Ovary (tissue), 9 donors: ENCODE results near the gene TYMS. TPM values are rescaled to one million over a fixed set of nuclear protein-coding genes. Genes with fewer than 3 reads are reported as not detected.

Experiments
- DNase-seq, 5 donors: peaks; one replicate each; pipeline ENCODE4 v3.0.0-alpha.2; 2019 to 2020
- H3K27ac ChIP-seq, 2 donors: fragments of 200-600 bp; one replicate each; pipeline versions ENCODE4 v1.5.1 to v1.8.0; 2019 to 2022
- H3K27me3 ChIP-seq: fragments of 200-600 bp; one replicate; pipeline ENCODE4 v1.8.0; 2022
- H3K36me3 ChIP-seq: fragments of 200-600 bp; sonication (generic); one replicate; pipeline ENCODE4 v1.5.1; 2019
- H3K4me1 ChIP-seq: one replicate; pipeline ENCODE4 v1.8.1; 2013; ENCODE audit warnings: mild to moderate bottlenecking, moderate library complexity; ENCODE audit not compliant: insufficient read depth
- H3K4me3 ChIP-seq: fragments of 200-600 bp; sonication (generic); one replicate; pipeline ENCODE4 v1.5.1; 2017
- H3K9me3 ChIP-seq, 2 donors: fragments of 200-600 bp in 1 of 2; sonication (generic) in 1 of 2; one replicate each; pipeline versions ENCODE4 v1.5.1 to v1.8.1; 2013 to 2019; ENCODE audit warnings: mild to moderate bottlenecking in 1 of 2, moderate library complexity in 1 of 2
- EP300 ChIP-seq: sonication (generic); formaldehyde crosslinking; IDR thresholded peaks from one replicate; pipeline ENCODE4 v1.6.1; 2017; ENCODE audit warnings: antibody characterized with exemption
- POLR2A ChIP-seq: fragments of 450-650 bp; IDR thresholded peaks from one replicate; pipeline ENCODE4 v1.6.1; 2017; ENCODE audit warnings: antibody characterized with exemption, mild to moderate bottlenecking, moderate library complexity
- WGBS, 3 donors: extraction: QIAGEN DNeasy Blood & Tissue Kit in 1 of 3; methylation state at CpG; one replicate each; pipeline versions ENCODE4 v1.1.5 to v1.1.7; 2013 to 2017; 5-methylcytosine and 5-hydroxymethylcytosine counted together
- intact Hi-C, 4 donors: fragments of 100-400 bp; cut with DNase I; formaldehyde crosslinking; loops; one replicate each; pipeline versions ENCODE4 v1.11.0 to v1.15.1; 2022 to 2023
- polyA plus RNA-seq, 2 donors: library from polyadenylated mRNA; stranded (reverse); fragments of 200-250 nt in 1 of 2; fragments of 350-450 nt in 1 of 2; fragmentation: Illumina TruSeq in 1 of 2; extraction: RNeasy Lipid Tissue Mini Kit (QIAGEN cat#74804) in 1 of 2; gene quantifications; one replicate each; pipeline ENCODE4 v1.2.3, GENCODE V29; 2013 to 2014
- total RNA-seq, 7 donors: library from RNA; depleted of rRNA in 2 of 7; stranded (reverse); fragments of >200 nt in 2 of 7; fragmentation: NEBNext Ultra II Directional in 3 of 7; extraction: Animal tissue kit (Norgen Biotek cat#: 25700) in 3 of 7; gene quantifications; one replicate each; pipeline versions ENCODE4 v1.1.0 to v1.2.4, GENCODE V29; 2016 to 2023
- TF ChIP-seq, protein P1 (sequence below), 3 donors: fragments of 450-650 bp in 2 of 3; fragments of 200-600 bp in 1 of 3; IDR thresholded peaks; one replicate each; pipeline versions ENCODE4 v1.5.1 to v1.8.0; 2016 to 2022; ENCODE audit warnings: antibody characterized with exemption in 3 of 3, mild to moderate bottlenecking in 1 of 3
- donor health status: DM: no; HTN: no; CAD: no; lungs with moderate emphysema.
- donor health status: DM: no; HTN: no; CAD: no.
- donor health status: Bipolar disorder and iron deficiency.
- donor health status: DM: yes; HTN: yes; CAD: no.
- donor health status: DM: no; HTN: no; CAD: no.
- donor health status: DM: yes; HTN: yes; CAD: no.

TYMS gene
- total and polyA plus RNA-seq, 9 donors = 0.48 to 8.4 (median 4.4) TPM

DNA sequence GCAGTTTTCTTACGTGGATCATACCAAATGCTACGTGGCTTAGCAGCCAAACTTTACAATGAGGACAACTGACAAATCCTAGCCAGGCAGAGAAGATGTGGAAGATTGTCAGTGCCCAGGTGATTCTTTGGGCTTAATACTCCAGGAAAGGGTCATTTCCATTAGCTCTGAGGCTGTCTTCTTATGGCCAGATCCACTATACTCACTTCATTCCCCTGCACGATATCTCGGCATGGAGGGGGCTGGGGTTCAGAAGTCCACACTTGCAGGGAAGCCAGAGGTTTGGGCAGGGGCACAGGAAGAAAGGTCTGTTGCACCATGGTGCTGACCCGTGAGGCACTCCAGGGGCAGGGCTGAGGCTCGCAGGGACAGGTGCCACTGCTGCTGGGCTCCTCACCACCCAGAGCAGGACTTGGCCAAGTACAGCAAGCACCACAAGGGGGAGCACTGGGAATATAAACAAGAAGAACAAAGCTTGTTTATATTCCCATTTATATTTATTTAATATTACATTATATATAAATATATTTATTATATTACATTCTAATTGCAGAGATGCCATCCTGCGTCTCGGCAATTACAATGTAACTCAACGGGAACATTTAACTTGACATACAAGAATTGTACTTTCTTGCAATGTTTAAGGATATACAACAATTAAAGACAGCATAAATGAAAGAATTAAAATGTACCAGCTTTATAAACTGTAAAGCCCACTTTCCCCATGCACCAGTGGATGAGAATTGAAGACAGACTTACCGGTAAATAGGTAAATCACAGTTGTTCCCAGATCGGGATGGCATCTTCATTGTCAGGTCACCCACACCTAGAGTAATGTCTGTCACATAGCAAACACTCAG lies 33.5 kb upstream of the TYMS start:
- no peaks in the 10 kb centered on the region for H3K9me3 ChIP-seq
- H3K27me3 ChIP-seq = no peaks in the 10 kb centered on the region
- 51 to 63% (median 60%) methylated on average over 11 of the region's 11 CpGs for WGBS, 3 donors
- intact Hi-C loops = loop anchor here (5.0 to 10.0 kb wide), 3 partner anchors 208 to 342 kb away; no protein-coding TSS in a partner anchor
- DNase-seq = peak; percentile 51 to 68 (median 62)
- no peaks in the 10 kb centered on the region for H3K36me3 ChIP-seq
- no peak overlapping the region for H3K27ac ChIP-seq
- H3K4me3 ChIP-seq = no peak overlapping the region
- TF ChIP-seq POLR2A (no peak), EP300 (no peak)
- TF ChIP-seq, protein P1, sequence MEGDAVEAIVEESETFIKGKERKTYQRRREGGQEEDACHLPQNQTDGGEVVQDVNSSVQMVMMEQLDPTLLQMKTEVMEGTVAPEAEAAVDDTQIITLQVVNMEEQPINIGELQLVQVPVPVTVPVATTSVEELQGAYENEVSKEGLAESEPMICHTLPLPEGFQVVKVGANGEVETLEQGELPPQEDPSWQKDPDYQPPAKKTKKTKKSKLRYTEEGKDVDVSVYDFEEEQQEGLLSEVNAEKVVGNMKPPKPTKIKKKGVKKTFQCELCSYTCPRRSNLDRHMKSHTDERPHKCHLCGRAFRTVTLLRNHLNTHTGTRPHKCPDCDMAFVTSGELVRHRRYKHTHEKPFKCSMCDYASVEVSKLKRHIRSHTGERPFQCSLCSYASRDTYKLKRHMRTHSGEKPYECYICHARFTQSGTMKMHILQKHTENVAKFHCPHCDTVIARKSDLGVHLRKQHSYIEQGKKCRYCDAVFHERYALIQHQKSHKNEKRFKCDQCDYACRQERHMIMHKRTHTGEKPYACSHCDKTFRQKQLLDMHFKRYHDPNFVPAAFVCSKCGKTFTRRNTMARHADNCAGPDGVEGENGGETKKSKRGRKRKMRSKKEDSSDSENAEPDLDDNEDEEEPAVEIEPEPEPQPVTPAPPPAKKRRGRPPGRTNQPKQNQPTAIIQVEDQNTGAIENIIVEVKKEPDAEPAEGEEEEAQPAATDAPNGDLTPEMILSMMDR (IDR thresholded peaks at IDR 0.05) = peak in 2 of 3 donors; percentile 12 to 15
- H3K4me1 ChIP-seq = no peaks in the 10 kb centered on the region

DNA sequence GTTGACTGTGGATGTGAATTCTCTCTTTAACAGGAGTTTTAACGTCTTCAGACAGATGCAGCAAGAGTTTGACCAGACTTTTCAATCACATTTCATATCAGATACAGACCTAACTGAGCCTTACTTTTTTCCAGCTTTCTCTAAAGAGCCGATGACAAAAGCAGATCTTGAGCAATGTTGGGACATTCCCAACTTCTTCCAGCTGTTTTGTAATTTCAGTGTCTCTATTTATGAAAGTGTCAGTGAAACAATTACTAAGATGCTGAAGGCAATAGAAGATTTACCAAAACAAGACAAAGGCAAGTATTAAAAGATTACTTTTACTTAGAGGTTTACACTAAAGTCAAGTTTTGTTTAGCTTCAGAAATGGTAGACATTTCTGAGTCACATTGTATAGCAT lies 30.2 kb upstream of the TYMS start:
- Histone ChIP-seq H3K9me3 (no peaks in the 10 kb centered on the region), H3K4me1 (no peaks in the 10 kb centered on the region), H3K27ac (no peak overlapping the region), H3K36me3 (no peaks in the 10 kb centered on the region), H3K4me3 (no peak overlapping the region), H3K27me3 (no peaks in the 10 kb centered on the region)
- WGBS, 3 donors = 46 to 69% (median 60%) methylated on average over 2 of the region's 2 CpGs
- DNase-seq = no peak
- intact Hi-C loops = loop anchor here in 2 of 4 donors (10.0 kb wide), 1 partner anchor 208 kb away; no protein-coding TSS in a partner anchor
- TF ChIP-seq, protein P1 (IDR thresholded peaks at IDR 0.05) = no peak
- TF ChIP-seq EP300 (no peak), POLR2A (no peak)

DNA sequence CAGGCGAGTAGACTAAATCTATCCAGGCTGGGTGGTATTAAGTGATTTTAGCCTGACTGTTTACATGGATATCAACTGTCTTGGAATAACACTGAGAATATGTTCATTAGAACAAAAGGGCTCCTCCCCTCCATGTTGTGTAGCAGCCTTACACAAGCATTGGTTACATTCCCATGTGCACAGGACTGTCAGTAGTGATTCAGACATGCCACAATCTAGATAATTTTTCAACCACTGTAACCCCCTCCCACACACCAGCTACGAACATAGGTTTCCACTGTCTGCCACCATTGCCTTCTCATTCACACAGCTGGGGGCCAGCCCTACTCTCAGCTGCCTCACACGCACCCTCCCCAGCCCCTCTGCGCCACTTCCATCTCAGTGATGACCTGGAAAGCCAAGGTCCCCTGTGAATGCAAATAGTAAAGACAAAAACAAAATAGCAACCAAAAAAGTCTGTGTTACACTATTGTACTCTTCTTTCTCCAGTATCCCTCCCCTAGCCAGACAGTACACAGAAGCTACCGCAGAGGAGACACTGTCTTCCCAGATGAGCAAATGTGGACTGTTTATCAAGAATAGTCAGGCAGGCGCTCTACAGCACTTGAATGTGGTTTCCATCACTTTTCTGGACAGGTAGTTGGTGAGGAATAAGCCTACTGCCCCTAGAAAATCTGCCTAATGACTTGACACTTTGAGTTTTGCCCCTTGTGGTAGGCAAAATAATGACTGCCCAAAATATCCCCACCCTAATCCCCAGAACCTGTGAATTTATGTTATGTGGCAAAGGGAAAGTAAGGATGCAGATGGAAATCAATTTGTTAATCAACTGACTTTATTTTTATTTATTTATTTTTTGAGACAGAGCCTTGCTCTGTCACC lies 27.9 kb upstream of the TYMS start:
- DNase-seq = no peak
- Histone ChIP-seq H3K27ac (no peak overlapping the region), H3K4me1 (no peaks in the 10 kb centered on the region), H3K9me3 (no peaks in the 10 kb centered on the region), H3K36me3 (no peaks in the 10 kb centered on the region), H3K27me3 (no peaks in the 10 kb centered on the region), H3K4me3 (no peak overlapping the region)
- intact Hi-C loops = loop anchor here in 2 of 4 donors (10.0 kb wide), 1 partner anchor 205 kb away; no protein-coding TSS in a partner anchor
- WGBS, 3 donors = 78 to 85% (median 81%) methylated on average over 6 of the region's 6 CpGs
- TF ChIP-seq, protein P1 (IDR thresholded peaks at IDR 0.05) = no peak
- TF ChIP-seq POLR2A (no peak), EP300 (no peak)

DNA sequence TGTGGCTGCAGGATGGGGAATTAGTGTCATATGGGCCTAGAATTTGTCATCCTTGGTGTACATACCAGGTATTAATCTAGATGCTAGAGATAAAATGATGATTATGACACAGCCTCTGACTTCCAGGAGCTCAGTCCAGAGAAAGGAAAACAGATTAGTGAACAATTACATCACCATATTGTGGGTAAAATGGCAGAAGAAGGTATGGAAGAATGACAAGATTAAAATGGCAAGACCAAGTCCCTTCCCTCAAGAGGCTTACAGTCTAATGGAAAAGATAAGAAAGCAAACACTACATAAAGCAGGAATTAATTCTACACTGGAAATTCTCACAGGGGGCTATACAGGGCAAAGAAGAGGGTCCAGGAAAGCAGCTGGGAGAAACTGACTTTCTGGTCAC lies 25.9 kb upstream of the TYMS start:
- Histone ChIP-seq H3K36me3 (no peaks in the 10 kb centered on the region), H3K4me1 (no peaks in the 10 kb centered on the region), H3K27me3 (no peaks in the 10 kb centered on the region), H3K27ac (no peak overlapping the region), H3K4me3 (no peak overlapping the region), H3K9me3 (no peaks in the 10 kb centered on the region)
- no peak for DNase-seq
- TF ChIP-seq, protein P1 (IDR thresholded peaks at IDR 0.05) = no peak
- TF ChIP-seq EP300 (no peak), POLR2A (no peak)
- intact Hi-C loops = no loop called here
